Measurements from ENCODE around the gene ARHGAP25. TPM values are rescaled to one million over a fixed set of nuclear protein-coding genes. Genes with fewer than 3 reads are reported as not detected.

ARHGAP25 gene
- total RNA-seq, 2 donors from 2014 or later, result 4.2 to 6.6 TPM

DNA sequence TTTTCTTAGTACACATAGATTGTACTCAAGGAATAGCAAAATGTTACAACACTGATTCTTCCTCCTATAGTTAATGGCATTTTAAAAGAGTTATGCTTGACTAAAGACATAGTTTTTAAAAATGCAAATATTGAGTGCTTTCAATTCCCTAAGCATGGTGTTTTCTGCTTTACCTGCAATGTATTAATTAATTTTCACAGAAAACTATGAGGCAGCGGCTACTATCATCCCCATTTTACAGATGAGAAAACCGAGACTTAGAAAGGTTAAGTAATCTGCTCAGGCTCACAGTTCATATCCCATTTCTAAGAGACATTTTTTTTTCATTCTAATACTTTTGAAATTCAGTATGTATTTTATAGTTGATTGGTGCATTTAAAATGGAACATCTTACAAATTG is 98.6 kb downstream of the ARHGAP25 start:
- DNase-seq (no peak), ATAC-seq (no peak)
- Histone ChIP-seq H3K27me3 (no peaks in the 10 kb centered on the region), H3K4me1 (peaks cover 34% of the 10 kb centered on the region), H3K36me3 (replicated peaks in 1 of 2; ENCODE audit: insufficient read depth in 1 of 2, low read depth in 2 of 2) (no peaks in the 10 kb centered on the region), H3K27ac (peak overlapping the region in 3 of 4 donors; percentile 64 to 74 (median 66)), H3K4me3 (no peak overlapping the region), H3K9me3 (no peaks in the 10 kb centered on the region)
- WGBS, 2 donors, result 89% methylated on average over 2 of the region's 2 CpGs
- intact Hi-C loops (cut with DNase I), result no loop called here
- TF ChIP-seq, protein P1, sequence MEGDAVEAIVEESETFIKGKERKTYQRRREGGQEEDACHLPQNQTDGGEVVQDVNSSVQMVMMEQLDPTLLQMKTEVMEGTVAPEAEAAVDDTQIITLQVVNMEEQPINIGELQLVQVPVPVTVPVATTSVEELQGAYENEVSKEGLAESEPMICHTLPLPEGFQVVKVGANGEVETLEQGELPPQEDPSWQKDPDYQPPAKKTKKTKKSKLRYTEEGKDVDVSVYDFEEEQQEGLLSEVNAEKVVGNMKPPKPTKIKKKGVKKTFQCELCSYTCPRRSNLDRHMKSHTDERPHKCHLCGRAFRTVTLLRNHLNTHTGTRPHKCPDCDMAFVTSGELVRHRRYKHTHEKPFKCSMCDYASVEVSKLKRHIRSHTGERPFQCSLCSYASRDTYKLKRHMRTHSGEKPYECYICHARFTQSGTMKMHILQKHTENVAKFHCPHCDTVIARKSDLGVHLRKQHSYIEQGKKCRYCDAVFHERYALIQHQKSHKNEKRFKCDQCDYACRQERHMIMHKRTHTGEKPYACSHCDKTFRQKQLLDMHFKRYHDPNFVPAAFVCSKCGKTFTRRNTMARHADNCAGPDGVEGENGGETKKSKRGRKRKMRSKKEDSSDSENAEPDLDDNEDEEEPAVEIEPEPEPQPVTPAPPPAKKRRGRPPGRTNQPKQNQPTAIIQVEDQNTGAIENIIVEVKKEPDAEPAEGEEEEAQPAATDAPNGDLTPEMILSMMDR (IDR thresholded peaks at IDR 0.05), result no peak
- TF ChIP-seq POLR2A (IDR thresholded peaks at IDR 0.05), result no peak

DNA sequence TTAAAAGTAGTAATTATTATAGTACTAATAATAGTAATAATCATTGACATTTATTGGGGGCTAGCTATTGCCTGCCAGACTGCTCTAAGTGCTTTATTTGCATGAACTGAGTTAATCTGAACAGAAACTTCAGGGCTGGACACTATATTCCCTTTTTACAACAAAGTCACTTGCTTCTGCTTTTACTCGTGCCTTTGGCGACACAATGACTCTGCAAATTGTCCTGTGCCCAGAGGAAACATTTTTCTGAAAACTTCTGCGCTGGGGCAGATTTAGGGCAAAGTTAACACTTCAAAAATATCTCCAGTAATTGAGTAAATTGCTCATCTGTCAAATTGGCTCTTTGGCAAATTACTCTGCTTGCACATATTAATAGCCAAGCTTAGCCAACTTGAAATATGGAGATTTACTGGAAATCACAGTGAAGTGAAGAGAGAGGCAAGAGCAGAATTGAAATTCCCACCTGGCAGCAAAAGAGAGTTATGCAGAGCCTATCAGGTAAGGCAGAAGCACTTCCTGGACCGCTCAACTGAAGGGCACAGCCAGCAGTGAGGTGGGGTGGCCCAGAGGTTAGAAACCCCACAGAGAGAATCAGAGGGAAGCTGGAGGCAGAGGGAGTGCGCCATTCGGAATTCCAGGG is 100.2 kb downstream of the ARHGAP25 start:
- no peak overlapping the region for H3K4me3 ChIP-seq
- no peak for TF ChIP-seq POLR2A (IDR thresholded peaks at IDR 0.05)
- TF ChIP-seq, protein P1 (IDR thresholded peaks at IDR 0.05), result no peak
- no peak for DNase-seq
- no peaks in the 10 kb centered on the region for H3K36me3 ChIP-seq (replicated peaks in 1 of 2; ENCODE audit: insufficient read depth in 1 of 2, low read depth in 2 of 2)
- WGBS, 2 donors, result 76 to 82% methylated on average over 6 of the region's 6 CpGs
- H3K9me3 ChIP-seq, result no peaks in the 10 kb centered on the region
- intact Hi-C loops (cut with DNase I), result no loop called here
- no peak for ATAC-seq
- H3K27ac ChIP-seq, result peak overlapping the region in 1 of 4 donors; percentile 17
- no peaks in the 10 kb centered on the region for H3K27me3 ChIP-seq
- peaks cover 18% of the 10 kb centered on the region for H3K4me1 ChIP-seq

DNA sequence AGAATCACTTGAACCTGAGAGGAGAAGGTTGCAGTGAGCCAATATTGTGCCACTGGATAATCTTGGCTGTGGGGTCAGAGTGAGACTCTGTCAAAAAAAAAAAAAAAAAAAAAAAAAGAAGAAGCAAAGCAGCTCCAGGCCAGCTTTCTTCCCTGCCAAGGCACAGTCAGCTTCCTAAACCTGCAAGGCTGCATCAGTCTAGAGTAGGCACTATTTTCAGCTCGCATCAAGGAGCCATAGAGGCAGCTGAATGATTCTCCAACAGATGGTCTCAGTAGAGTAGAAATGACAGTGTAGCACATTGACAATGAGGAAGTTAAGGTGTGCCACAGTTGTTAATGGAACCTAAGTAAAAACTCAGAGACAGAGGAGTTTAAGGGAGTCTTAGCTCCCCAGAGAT is 101.0 kb downstream of the ARHGAP25 start:
- no peaks in the 10 kb centered on the region for H3K36me3 ChIP-seq (replicated peaks in 1 of 2; ENCODE audit: insufficient read depth in 1 of 2, low read depth in 2 of 2)
- no peaks in the 10 kb centered on the region for H3K27me3 ChIP-seq
- ATAC-seq (no peak), DNase-seq (peak in 1 of 4 donors; percentile 28)
- 76 to 77% methylated on average over 1 of the region's 1 CpG for WGBS, 2 donors
- intact Hi-C loops (cut with DNase I), result no loop called here
- TF ChIP-seq, protein P1 (IDR thresholded peaks at IDR 0.05), result no peak
- no peak for TF ChIP-seq POLR2A (IDR thresholded peaks at IDR 0.05)
- H3K4me1 ChIP-seq, result peaks cover 18% of the 10 kb centered on the region
- H3K9me3 ChIP-seq, result no peaks in the 10 kb centered on the region
- H3K27ac ChIP-seq, result no peak overlapping the region
- H3K4me3 ChIP-seq, result no peak overlapping the region

DNA sequence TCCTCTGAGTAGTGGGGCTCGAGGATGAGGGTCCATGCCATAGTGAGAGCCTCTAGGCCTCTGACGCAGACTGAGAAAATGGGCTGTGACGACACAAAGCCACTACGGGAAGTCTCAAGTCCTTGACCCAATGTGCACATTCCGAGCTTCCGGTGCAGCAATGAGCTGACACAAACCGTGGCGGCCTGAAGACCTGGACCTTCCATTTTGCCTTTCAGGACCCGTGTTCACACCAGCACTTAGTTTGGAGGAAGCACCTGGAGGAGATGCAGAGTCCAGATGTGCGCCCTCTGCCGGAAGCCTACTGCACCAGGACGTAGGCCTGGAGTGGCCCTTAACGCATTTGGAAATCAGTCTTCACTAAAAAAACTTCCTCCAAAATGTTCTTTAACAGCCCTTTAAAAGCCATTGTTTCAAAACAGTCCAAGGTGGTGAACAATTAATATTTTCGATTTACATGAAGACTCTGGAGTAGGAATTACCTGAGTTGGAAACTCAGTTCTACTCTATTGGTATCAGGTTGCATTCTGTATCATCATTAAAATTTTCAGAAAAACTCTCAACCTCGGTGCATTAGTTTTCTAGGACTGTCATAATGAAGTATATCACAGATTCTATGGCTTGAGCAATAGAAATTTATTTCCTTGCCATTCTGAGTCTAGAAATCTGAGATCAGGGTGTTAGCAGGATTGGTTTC is 102.7 kb downstream of the ARHGAP25 start:
- TF ChIP-seq, protein P1 (IDR thresholded peaks at IDR 0.05), result peak in 6 of 7 experiments; percentile 57 to 76 (median 58)
- no peak for TF ChIP-seq POLR2A (IDR thresholded peaks at IDR 0.05)
- ATAC-seq, result peak; percentile 54
- Histone ChIP-seq H3K36me3 (replicated peaks in 1 of 2; ENCODE audit: insufficient read depth in 1 of 2, low read depth in 2 of 2) (no peaks in the 10 kb centered on the region), H3K27ac (no peak overlapping the region), H3K4me1 (peaks cover 8% of the 10 kb centered on the region), H3K4me3 (no peak overlapping the region), H3K27me3 (no peaks in the 10 kb centered on the region), H3K9me3 (no peaks in the 10 kb centered on the region)
- DNase-seq, result peak; percentile 70 to 80 (median 74)
- intact Hi-C loops (cut with DNase I), result no loop called here
- 46 to 64% methylated on average over 13 to 15 of the region's 15 CpGs for WGBS, 2 donors

All from body of pancreas (tissue), 4 donors.